Prostate gland (tissue), 2 donors: ENCODE results near the gene ABCC8.

ENCODE experiments used
- CTCF ChIP-seq, 4 experiments: fragments of 200-600 bp in 2 of 4; fragments of 450-650 bp in 2 of 4; sonication (generic) in 2 of 4; IDR thresholded peaks; 1 replicate in 3 of 4; 2 replicates in 1 of 4; pipeline ENCODE4 v1.5.1; 2016 to 2019; ENCODE audit warnings: antibody characterized with exemption in 4 of 4, mild to moderate bottlenecking in 2 of 4, moderate library complexity in 2 of 4
- POLR2A ChIP-seq: fragments of 450-650 bp; IDR thresholded peaks from one replicate; pipeline ENCODE4 v1.6.1; 2016; ENCODE audit warnings: antibody characterized with exemption, mild to moderate bottlenecking

- TF ChIP-seq CTCF (IDR thresholded peaks at IDR 0.05) (no peak), POLR2A (no peak)
These were observed 106.9 kb downstream of the ABCC8 start for GRCh38 chr11:17369684-17370243.
